ENCODE data around the gene FKBP3.

The FKBP3 gene

DNA sequence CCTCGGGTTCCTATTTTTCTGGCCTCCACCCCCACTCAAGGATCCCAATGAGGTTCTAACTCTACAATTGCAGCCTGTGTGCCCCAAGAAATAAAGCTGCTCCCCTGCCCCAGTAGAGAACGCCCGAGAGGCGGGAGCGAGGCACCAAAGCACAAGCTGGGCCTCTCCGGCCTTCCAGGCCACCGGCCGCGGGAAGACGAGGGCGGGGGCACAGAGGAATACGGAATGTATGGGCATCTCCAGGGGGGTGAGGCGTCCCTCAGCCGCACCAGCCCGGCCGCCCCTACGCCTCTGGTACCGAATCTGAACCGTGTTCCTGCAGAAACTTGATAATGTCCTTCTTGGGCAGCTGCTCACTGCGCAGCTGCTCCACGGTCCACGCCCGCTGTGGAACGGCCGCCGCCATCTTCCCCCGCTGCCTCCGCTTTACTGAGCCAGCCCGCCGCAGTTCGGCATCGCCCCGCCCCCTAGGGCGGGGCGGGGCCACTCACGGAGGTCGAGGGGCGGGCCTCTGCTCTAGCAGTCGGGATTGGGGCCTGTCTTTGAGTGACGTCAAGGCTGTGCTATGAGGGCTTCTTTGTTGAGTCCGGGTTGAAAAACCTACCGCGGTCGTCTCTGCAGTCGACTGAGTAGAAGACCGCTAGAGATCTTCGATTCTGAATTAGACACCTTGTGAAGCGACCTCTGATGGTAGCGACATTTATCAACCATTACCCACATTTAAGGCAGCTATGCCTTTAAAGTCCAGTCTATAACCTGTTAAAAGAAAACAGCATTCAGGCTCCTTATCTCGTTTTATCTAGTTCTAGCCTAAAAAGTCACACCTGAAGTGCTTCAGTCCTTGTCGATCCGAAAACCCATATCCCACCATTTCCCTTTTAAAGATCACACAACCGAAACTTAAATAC lies at the start of gene FKBP3:
FKBP3 (minus strand) TSS at position 431 of the 908 bp plus-strand sequence; CDS start at position 406, 25 bp downstream.
- H3K36me3 ChIP-seq (ENCODE audit: low read depth) = peaks cover 36% of the 10 kb centered on the region
- H3K27me3 ChIP-seq (ENCODE audit: insufficient read depth, poor library complexity, severe bottlenecking) = no peaks in the 10 kb centered on the region
- peak within 1 kb of the TSS; percentile 57 for H3K27ac ChIP-seq (ENCODE audit: poor library complexity, severe bottlenecking)
- peak; percentile 87 for ATAC-seq (ENCODE audit: low read depth)
- H3K9me3 ChIP-seq (ENCODE audit: severe bottlenecking) = no peaks in the 10 kb centered on the region
- TF ChIP-seq CTCF (IDR thresholded peaks at IDR 0.05; ENCODE audit: poor library complexity, severe bottlenecking) = peak; percentile 63
- DNase-seq (ENCODE audit: low spot score) = peak; percentile 100
- H3K4me3 ChIP-seq (ENCODE audit: severe bottlenecking) = peak within 1 kb of the TSS; percentile 65
- H3K4me1 ChIP-seq (ENCODE audit: insufficient read depth, poor library complexity, severe bottlenecking) = peaks cover 14% of the 10 kb centered on the region

- H3K27me3 ChIP-seq (ENCODE audit: insufficient read depth, poor library complexity, severe bottlenecking) = no peaks in the 10 kb centered on the region
- TF ChIP-seq CTCF (IDR thresholded peaks at IDR 0.05; ENCODE audit: poor library complexity, severe bottlenecking) = no peak
- DNase-seq (ENCODE audit: low spot score) = no peak
- H3K36me3 ChIP-seq (ENCODE audit: low read depth) = peaks cover 49% of the 10 kb centered on the region
- peak overlapping the region; percentile 48 for H3K27ac ChIP-seq (ENCODE audit: poor library complexity, severe bottlenecking)
- H3K4me1 ChIP-seq (ENCODE audit: insufficient read depth, poor library complexity, severe bottlenecking) = peaks cover 35% of the 10 kb centered on the region
- H3K9me3 ChIP-seq (ENCODE audit: severe bottlenecking) = no peaks in the 10 kb centered on the region
- no peak for ATAC-seq (ENCODE audit: low read depth)
- no peak overlapping the region for H3K4me3 ChIP-seq (ENCODE audit: severe bottlenecking)
Measured at GRCh38 chr14:45181806-45182205, 47.5 kb upstream of the FKBP3 start.

- DNase-seq (ENCODE audit: low spot score) = no peak
- Histone ChIP-seq H3K27me3 (ENCODE audit: insufficient read depth, poor library complexity, severe bottlenecking) (no peaks in the 10 kb centered on the region), H3K27ac (ENCODE audit: poor library complexity, severe bottlenecking) (peak overlapping the region; percentile 48), H3K36me3 (ENCODE audit: low read depth) (peaks cover 49% of the 10 kb centered on the region), H3K4me1 (ENCODE audit: insufficient read depth, poor library complexity, severe bottlenecking) (peaks cover 40% of the 10 kb centered on the region), H3K9me3 (ENCODE audit: severe bottlenecking) (no peaks in the 10 kb centered on the region), H3K4me3 (ENCODE audit: severe bottlenecking) (no peak overlapping the region)
- peak; percentile 59 for ATAC-seq (ENCODE audit: low read depth)
- no peak for TF ChIP-seq CTCF (IDR thresholded peaks at IDR 0.05; ENCODE audit: poor library complexity, severe bottlenecking)
Measured at GRCh38 chr14:45181329-45181728, 47.0 kb upstream of the FKBP3 start.

- Histone ChIP-seq H3K27me3 (ENCODE audit: insufficient read depth, poor library complexity, severe bottlenecking) (no peaks in the 10 kb centered on the region), H3K4me3 (ENCODE audit: severe bottlenecking) (no peak overlapping the region), H3K4me1 (ENCODE audit: insufficient read depth, poor library complexity, severe bottlenecking) (peaks cover 37% of the 10 kb centered on the region), H3K27ac (ENCODE audit: poor library complexity, severe bottlenecking) (peak overlapping the region; percentile 69), H3K9me3 (ENCODE audit: severe bottlenecking) (no peaks in the 10 kb centered on the region), H3K36me3 (ENCODE audit: low read depth) (peaks cover 54% of the 10 kb centered on the region)
- DNase-seq (ENCODE audit: low spot score) (no peak), ATAC-seq (ENCODE audit: low read depth) (peak; percentile 88)
- no peak for TF ChIP-seq CTCF (IDR thresholded peaks at IDR 0.05; ENCODE audit: poor library complexity, severe bottlenecking)
Measured at GRCh38 chr14:45177076-45177475, 42.8 kb upstream of the FKBP3 start.

- DNase-seq (ENCODE audit: low spot score) (no peak), ATAC-seq (ENCODE audit: low read depth) (no peak)
- no peak for TF ChIP-seq CTCF (IDR thresholded peaks at IDR 0.05; ENCODE audit: poor library complexity, severe bottlenecking)
- H3K27ac ChIP-seq (ENCODE audit: poor library complexity, severe bottlenecking) = no peak overlapping the region
- H3K9me3 ChIP-seq (ENCODE audit: severe bottlenecking) = no peaks in the 10 kb centered on the region
- peaks cover 59% of the 10 kb centered on the region for H3K36me3 ChIP-seq (ENCODE audit: low read depth)
- H3K4me3 ChIP-seq (ENCODE audit: severe bottlenecking) = no peak overlapping the region
- no peaks in the 10 kb centered on the region for H3K4me1 ChIP-seq (ENCODE audit: insufficient read depth, poor library complexity, severe bottlenecking)
- H3K27me3 ChIP-seq (ENCODE audit: insufficient read depth, poor library complexity, severe bottlenecking) = no peaks in the 10 kb centered on the region
Measured at GRCh38 chr14:45169906-45170305, 35.6 kb upstream of the FKBP3 start.
